Measurements from ENCODE around the gene SLC17A3. TPM values are rescaled to one million over a fixed set of nuclear protein-coding genes. Genes with fewer than 3 reads are reported as not detected.

SLC17A3 gene
- total RNA-seq, 1 donor from 2014 or later: not detected

- H3K4me3 Mint-ChIP-seq (ENCODE audit: unreplicated experiment): no peak overlapping the region
- DNase-seq (ENCODE audit: extremely low spot score, unreplicated experiment): no peak
- peaks cover 9% of the 10 kb centered on the region for H3K4me1 Mint-ChIP-seq (ENCODE audit: unreplicated experiment)
- H3K9me3 Mint-ChIP-seq (ENCODE audit: unreplicated experiment): peaks cover 3% of the 10 kb centered on the region
- H3K36me3 Mint-ChIP-seq (ENCODE audit: unreplicated experiment): no peaks in the 10 kb centered on the region
- peaks cover 12% of the 10 kb centered on the region for H3K27me3 Mint-ChIP-seq (ENCODE audit: unreplicated experiment)
- TF ChIP-seq CTCF (IDR thresholded peaks at IDR 0.05): no peak
- peak overlapping the region; percentile 52 for H3K27ac Mint-ChIP-seq (ENCODE audit: unreplicated experiment)
These were observed 9.5 kb upstream of the SLC17A3 start for GRCh38 chr6:25883536-25883935.

- peaks cover 3% of the 10 kb centered on the region for H3K9me3 Mint-ChIP-seq (ENCODE audit: unreplicated experiment)
- H3K27ac Mint-ChIP-seq (ENCODE audit: unreplicated experiment): no peak overlapping the region
- DNase-seq (ENCODE audit: extremely low spot score, unreplicated experiment): no peak
- H3K4me1 Mint-ChIP-seq (ENCODE audit: unreplicated experiment): peaks cover 9% of the 10 kb centered on the region
- H3K36me3 Mint-ChIP-seq (ENCODE audit: unreplicated experiment): no peaks in the 10 kb centered on the region
- H3K4me3 Mint-ChIP-seq (ENCODE audit: unreplicated experiment): no peak overlapping the region
- H3K27me3 Mint-ChIP-seq (ENCODE audit: unreplicated experiment): peaks cover 11% of the 10 kb centered on the region
- TF ChIP-seq CTCF (IDR thresholded peaks at IDR 0.05): no peak
These were observed 8.0 kb upstream of the SLC17A3 start for GRCh38 chr6:25882051-25882496.

GRCh38 chr6:25880601-25881000 lies 6.6 kb upstream of the SLC17A3 start:
- no peak for DNase-seq (ENCODE audit: extremely low spot score, unreplicated experiment)
- Mint-ChIP-seq H3K4me1 (ENCODE audit: unreplicated experiment) (peaks cover 9% of the 10 kb centered on the region), H3K36me3 (ENCODE audit: unreplicated experiment) (no peaks in the 10 kb centered on the region), H3K9me3 (ENCODE audit: unreplicated experiment) (peaks cover 3% of the 10 kb centered on the region), H3K27ac (ENCODE audit: unreplicated experiment) (no peak overlapping the region), H3K27me3 (ENCODE audit: unreplicated experiment) (peaks cover 15% of the 10 kb centered on the region), H3K4me3 (ENCODE audit: unreplicated experiment) (no peak overlapping the region)
- TF ChIP-seq CTCF (IDR thresholded peaks at IDR 0.05): no peak

- peaks cover 20% of the 10 kb centered on the region for H3K27me3 Mint-ChIP-seq (ENCODE audit: unreplicated experiment)
- no peak for TF ChIP-seq CTCF (IDR thresholded peaks at IDR 0.05)
- no peaks in the 10 kb centered on the region for H3K36me3 Mint-ChIP-seq (ENCODE audit: unreplicated experiment)
- H3K4me1 Mint-ChIP-seq (ENCODE audit: unreplicated experiment): peaks cover 3% of the 10 kb centered on the region
- DNase-seq (ENCODE audit: extremely low spot score, unreplicated experiment): no peak
- no peak overlapping the region for H3K27ac Mint-ChIP-seq (ENCODE audit: unreplicated experiment)
- no peak overlapping the region for H3K4me3 Mint-ChIP-seq (ENCODE audit: unreplicated experiment)
- peaks cover 2% of the 10 kb centered on the region for H3K9me3 Mint-ChIP-seq (ENCODE audit: unreplicated experiment)
These were observed 4.8 kb upstream of the SLC17A3 start for GRCh38 chr6:25878721-25879322.

GRCh38 chr6:25875926-25876602 lies 2.0 kb upstream of the SLC17A3 start:
- Mint-ChIP-seq H3K27me3 (ENCODE audit: unreplicated experiment) (peaks cover 23% of the 10 kb centered on the region), H3K36me3 (ENCODE audit: unreplicated experiment) (no peaks in the 10 kb centered on the region), H3K4me3 (ENCODE audit: unreplicated experiment) (no peak overlapping the region), H3K27ac (ENCODE audit: unreplicated experiment) (no peak overlapping the region), H3K4me1 (ENCODE audit: unreplicated experiment) (no peaks in the 10 kb centered on the region), H3K9me3 (ENCODE audit: unreplicated experiment) (no peaks in the 10 kb centered on the region)
- TF ChIP-seq CTCF (IDR thresholded peaks at IDR 0.05): no peak
- no peak for DNase-seq (ENCODE audit: extremely low spot score, unreplicated experiment)

Measured in osteocyte (in vitro differentiated cells).